HAP-1 (cell line): ENCODE data around the gene LAMTOR1.

Source experiments
- DNase-seq, 2 experiments: peaks; one replicate each; pipeline ENCODE4 v3.0.0-alpha.2; 2016 to 2020; ENCODE audit warnings: low spot score in 2 of 2
- H3K27me3 ChIP-seq: fragments of 250-450 bp; sonication (Bioruptor Pico); 2 replicates; pipeline ENCODE4 v1.5.1; 2020; ENCODE audit warnings: low read depth, mild to moderate bottlenecking, moderate library complexity
- H3K36me3 ChIP-seq: fragments of 250-450 bp; sonication (Bioruptor Pico); replicated peaks from 2 replicates; pipeline ENCODE4 v1.5.1; 2020; ENCODE audit warnings: mild to moderate bottlenecking
- H3K4me1 ChIP-seq: fragments of 250-450 bp; sonication (Bioruptor Pico); 2 replicates; pipeline ENCODE4 v1.5.1; 2020; ENCODE audit warnings: mild to moderate bottlenecking
- H3K4me3 ChIP-seq: fragments of 250-450 bp; sonication (Bioruptor Pico); 2 replicates; pipeline ENCODE4 v1.5.1; 2020; ENCODE audit warnings: mild to moderate bottlenecking, moderate library complexity
- H3K9me3 ChIP-seq: fragments of 250-450 bp; sonication (Bioruptor Pico); 2 replicates; pipeline ENCODE4 v1.5.1; 2020; ENCODE audit warnings: mild to moderate bottlenecking, moderate library complexity
- in situ Hi-C: fragments of 300-500 bp; cut with MboI; formaldehyde crosslinking; loops from 3 replicates; pipeline ENCODE4 v1.14.3; 2020; ENCODE audit warnings: low sequenced_read_pairs, inconsistent platforms, mixed read lengths

The LAMTOR1 gene

GRCh38 chr11:72132646-72133045, 29.5 kb upstream of the LAMTOR1 start:
- no peaks in the 10 kb centered on the region for H3K4me1 ChIP-seq
- H3K4me3 ChIP-seq = no peak overlapping the region
- H3K36me3 ChIP-seq = no peaks in the 10 kb centered on the region
- in situ Hi-C loops = no loop called here
- DNase-seq = no peak
- H3K9me3 ChIP-seq = peaks cover 6% of the 10 kb centered on the region; the same call in 1 of the 2 replicates
- H3K27me3 ChIP-seq = no peaks in the 10 kb centered on the region

GRCh38 chr11:72129381-72129780, 26.3 kb upstream of the LAMTOR1 start:
- H3K36me3 ChIP-seq = no peaks in the 10 kb centered on the region
- H3K27me3 ChIP-seq = no peaks in the 10 kb centered on the region
- DNase-seq = no peak
- in situ Hi-C loops = no loop called here
- H3K4me3 ChIP-seq = no peak overlapping the region
- H3K9me3 ChIP-seq = peaks cover 9% of the 10 kb centered on the region
- no peaks in the 10 kb centered on the region for H3K4me1 ChIP-seq

GRCh38 chr11:72127923-72128322, 24.8 kb upstream of the LAMTOR1 start:
- in situ Hi-C loops = no loop called here
- H3K27me3 ChIP-seq = no peaks in the 10 kb centered on the region
- no peak for DNase-seq
- H3K4me1 ChIP-seq = no peaks in the 10 kb centered on the region
- H3K9me3 ChIP-seq = peaks cover 9% of the 10 kb centered on the region
- no peak overlapping the region for H3K4me3 ChIP-seq
- no peaks in the 10 kb centered on the region for H3K36me3 ChIP-seq

- Histone ChIP-seq H3K4me1 (no peaks in the 10 kb centered on the region), H3K36me3 (no peaks in the 10 kb centered on the region), H3K4me3 (no peak overlapping the region), H3K27me3 (no peaks in the 10 kb centered on the region), H3K9me3 (peaks cover 9% of the 10 kb centered on the region)
- DNase-seq = no peak
- in situ Hi-C loops = no loop called here
Observed at GRCh38 chr11:72125956-72126355, 22.9 kb upstream of the LAMTOR1 start.

- no peaks in the 10 kb centered on the region for H3K36me3 ChIP-seq
- peaks cover 9% of the 10 kb centered on the region for H3K9me3 ChIP-seq
- H3K4me3 ChIP-seq = no peak overlapping the region
- in situ Hi-C loops = no loop called here
- no peaks in the 10 kb centered on the region for H3K27me3 ChIP-seq
- DNase-seq = no peak
- no peaks in the 10 kb centered on the region for H3K4me1 ChIP-seq
Observed at GRCh38 chr11:72124046-72124445, 20.9 kb upstream of the LAMTOR1 start.

GRCh38 chr11:72123117-72123653, 20.1 kb upstream of the LAMTOR1 start:
- no peaks in the 10 kb centered on the region for H3K27me3 ChIP-seq
- in situ Hi-C loops = no loop called here
- peaks cover 4% of the 10 kb centered on the region for H3K9me3 ChIP-seq
- DNase-seq = no peak
- H3K4me3 ChIP-seq = no peak overlapping the region
- no peaks in the 10 kb centered on the region for H3K36me3 ChIP-seq
- H3K4me1 ChIP-seq = no peaks in the 10 kb centered on the region

- Histone ChIP-seq H3K36me3 (no peaks in the 10 kb centered on the region), H3K4me1 (no peaks in the 10 kb centered on the region), H3K27me3 (no peaks in the 10 kb centered on the region), H3K4me3 (no peak overlapping the region), H3K9me3 (peaks cover 4% of the 10 kb centered on the region; the same call in 1 of the 2 replicates)
- in situ Hi-C loops = no loop called here
- DNase-seq = no peak
Observed at GRCh38 chr11:72122607-72123006, 19.5 kb upstream of the LAMTOR1 start.

GRCh38 chr11:72120930-72121329, 17.8 kb upstream of the LAMTOR1 start:
- Histone ChIP-seq H3K4me1 (no peaks in the 10 kb centered on the region), H3K36me3 (no peaks in the 10 kb centered on the region), H3K27me3 (no peaks in the 10 kb centered on the region), H3K9me3 (no peaks in the 10 kb centered on the region; the same call in 1 of the 2 replicates), H3K4me3 (no peak overlapping the region)
- in situ Hi-C loops = no loop called here
- no peak for DNase-seq

GRCh38 chr11:72119198-72119597, 16.1 kb upstream of the LAMTOR1 start:
- H3K27me3 ChIP-seq = no peaks in the 10 kb centered on the region
- in situ Hi-C loops = no loop called here
- H3K4me3 ChIP-seq = no peak overlapping the region
- H3K9me3 ChIP-seq = no peaks in the 10 kb centered on the region
- DNase-seq = no peak
- H3K4me1 ChIP-seq = no peaks in the 10 kb centered on the region
- H3K36me3 ChIP-seq = no peaks in the 10 kb centered on the region

- in situ Hi-C loops = no loop called here
- Histone ChIP-seq H3K4me3 (no peak overlapping the region), H3K27me3 (no peaks in the 10 kb centered on the region), H3K4me1 (peaks cover 10% of the 10 kb centered on the region), H3K36me3 (no peaks in the 10 kb centered on the region), H3K9me3 (no peaks in the 10 kb centered on the region; the same call in 1 of the 2 replicates)
- DNase-seq = no peak
Observed at GRCh38 chr11:72116019-72116755, 13.1 kb upstream of the LAMTOR1 start.

- Histone ChIP-seq H3K4me3 (no peak overlapping the region), H3K9me3 (no peaks in the 10 kb centered on the region; the same call in 1 of the 2 replicates), H3K36me3 (peaks cover 9% of the 10 kb centered on the region; the same call in 1 of the 2 replicates), H3K4me1 (peaks cover 10% of the 10 kb centered on the region), H3K27me3 (no peaks in the 10 kb centered on the region)
- DNase-seq = no peak
- in situ Hi-C loops = no loop called here
Observed at GRCh38 chr11:72114570-72114969, 11.5 kb upstream of the LAMTOR1 start.

GRCh38 chr11:72112978-72113808, 10.1 kb upstream of the LAMTOR1 start:
- no peak for DNase-seq
- H3K4me1 ChIP-seq = peaks cover 10% of the 10 kb centered on the region
- H3K4me3 ChIP-seq = peak overlapping the region; percentile 73
- no peaks in the 10 kb centered on the region for H3K27me3 ChIP-seq
- in situ Hi-C loops = no loop called here
- no peaks in the 10 kb centered on the region; the same call in 1 of the 2 replicates for H3K9me3 ChIP-seq
- peaks cover 10% of the 10 kb centered on the region; the same call in 1 of the 2 replicates for H3K36me3 ChIP-seq

GRCh38 chr11:72112143-72112977, 9.3 kb upstream of the LAMTOR1 start, which contains the start of gene ANAPC15:
TSS of gene ANAPC15 (minus strand) at chr11:72112695. CDS start at chr11:72111276, 1,419 bp downstream.
- H3K4me3 ChIP-seq = peak within 1 kb of the TSS; percentile 73
- in situ Hi-C loops = no loop called here

More at GRCh38 chr11:72112143-72112977, 9.3 kb upstream of the LAMTOR1 start, which contains the start of gene ANAPC15:
- H3K9me3 ChIP-seq = no peaks in the 10 kb centered on the region; the same call in 1 of the 2 replicates
- H3K4me1 ChIP-seq = peaks cover 10% of the 10 kb centered on the region
- peaks cover 10% of the 10 kb centered on the region; the same call in 1 of the 2 replicates for H3K36me3 ChIP-seq
- H3K27me3 ChIP-seq = no peaks in the 10 kb centered on the region
- DNase-seq = peak; percentile 98 to 99
